Mesothelial cell of epicardium (in vitro differentiated cells): ENCODE data around the gene ZNF581. TPM values are rescaled to one million over a fixed set of nuclear protein-coding genes. Genes with fewer than 3 reads are reported as not detected.

ENCODE experiments used
- DNase-seq, 2 experiments: peaks; one replicate each; pipeline ENCODE4 v3.0.0; 2021; ENCODE audit warnings: low spot score in 2 of 2; ENCODE audit not compliant: unreplicated experiment in 2 of 2
- H3K27ac Mint-ChIP-seq: 2 replicates; pipeline ENCODE4 v1.8.0; 2021; ENCODE audit warnings: mixed read lengths
- H3K27me3 Mint-ChIP-seq: 2 replicates; pipeline ENCODE4 v1.8.0; 2021; ENCODE audit warnings: low read depth, mixed read lengths
- H3K36me3 Mint-ChIP-seq: 2 replicates; pipeline ENCODE4 v1.8.0; 2021; ENCODE audit warnings: mixed read lengths
- H3K4me1 Mint-ChIP-seq: 2 replicates; pipeline ENCODE4 v1.8.0; 2021; ENCODE audit warnings: mixed read lengths
- H3K4me3 Mint-ChIP-seq: 2 replicates; pipeline ENCODE4 v1.8.0; 2021; ENCODE audit warnings: mild to moderate bottlenecking, moderate library complexity, mixed read lengths
- H3K9me3 Mint-ChIP-seq: 2 replicates; pipeline ENCODE4 v1.8.0; 2021; ENCODE audit warnings: mixed read lengths
- CTCF ChIP-seq: fragments of 200-600 bp; sonication (generic); IDR thresholded peaks from one replicate; pipeline ENCODE4 v1.5.0; 2021; ENCODE audit warnings: antibody characterized with exemption; ENCODE audit not compliant: unreplicated experiment
- total RNA-seq: library from RNA; stranded (reverse); gene quantifications from 3 replicates; pipeline ENCODE4 v1.2.1, GENCODE V29; 2021

Gene ZNF581
- total RNA-seq, 1 donor from 2014 or later = 42.6 TPM

GRCh38 chr19:55680339-55681130, 37.1 kb downstream of the ZNF581 start:
- peaks cover 20% of the 10 kb centered on the region for H3K4me1 Mint-ChIP-seq
- H3K27me3 Mint-ChIP-seq = no peaks in the 10 kb centered on the region
- peaks cover 19% of the 10 kb centered on the region for H3K36me3 Mint-ChIP-seq
- DNase-seq = no peak
- no peak overlapping the region for H3K4me3 Mint-ChIP-seq
- no peaks in the 10 kb centered on the region for H3K9me3 Mint-ChIP-seq
- no peak overlapping the region for H3K27ac Mint-ChIP-seq
- no peak for TF ChIP-seq CTCF

DNA sequence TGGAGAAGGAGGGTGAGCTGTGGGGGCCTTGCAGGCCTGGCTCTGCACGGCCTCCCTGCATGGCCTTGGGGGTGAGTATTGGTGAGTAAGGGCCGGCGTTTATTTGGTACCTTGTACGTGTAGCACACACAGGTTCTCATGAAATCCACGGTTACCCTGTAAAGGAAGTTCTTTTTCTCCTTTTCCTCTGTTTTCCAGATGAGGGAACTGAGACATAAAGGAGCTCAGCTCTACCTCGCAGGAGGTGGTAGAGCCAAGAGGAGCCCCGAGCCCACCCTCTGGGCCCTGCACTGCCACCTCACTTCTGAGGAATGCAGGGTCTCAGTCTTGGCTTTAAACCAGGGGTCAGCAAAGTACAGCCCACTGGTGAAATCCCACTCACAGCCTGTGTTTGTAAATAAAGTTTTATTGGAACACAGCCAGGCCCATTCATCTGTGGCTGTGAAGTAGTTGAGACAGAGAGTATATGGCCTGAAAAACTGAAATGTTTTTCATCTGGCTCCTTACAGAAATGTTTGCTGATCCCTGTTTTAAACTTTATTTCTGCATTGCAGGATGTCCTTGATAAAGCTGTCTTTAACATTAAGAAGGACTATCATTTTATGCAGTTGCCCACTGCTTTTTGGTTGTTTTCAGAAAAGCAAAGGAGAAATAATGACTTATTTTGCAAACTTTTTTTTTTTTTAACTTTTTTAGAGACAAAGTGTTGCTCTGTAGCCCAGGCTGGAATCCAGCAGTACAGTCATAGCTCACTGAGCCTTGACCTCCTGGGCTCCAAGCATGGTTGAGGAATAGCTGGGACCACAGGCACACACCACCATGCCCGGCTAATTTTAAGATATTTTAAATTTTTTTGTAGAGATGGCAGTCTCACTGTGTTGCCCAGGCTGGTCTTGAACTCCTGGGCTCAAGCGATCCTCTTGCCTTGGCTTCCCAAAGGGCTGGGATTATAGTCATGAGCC, 38.0 kb downstream of the ZNF581 start:
- Mint-ChIP-seq H3K4me1 (peaks cover 13% of the 10 kb centered on the region), H3K36me3 (peaks cover 19% of the 10 kb centered on the region), H3K27me3 (no peaks in the 10 kb centered on the region), H3K4me3 (no peak overlapping the region), H3K27ac (no peak overlapping the region), H3K9me3 (no peaks in the 10 kb centered on the region)
- no peak for TF ChIP-seq CTCF
- DNase-seq = no peak

GRCh38 chr19:55683449-55684261, 40.2 kb downstream of the ZNF581 start:
- DNase-seq = no peak
- TF ChIP-seq CTCF = no peak
- Mint-ChIP-seq H3K4me3 (no peak overlapping the region), H3K27me3 (no peaks in the 10 kb centered on the region), H3K4me1 (no peaks in the 10 kb centered on the region), H3K9me3 (no peaks in the 10 kb centered on the region), H3K36me3 (peaks cover 19% of the 10 kb centered on the region), H3K27ac (no peak overlapping the region)

- Mint-ChIP-seq H3K36me3 (peaks cover 19% of the 10 kb centered on the region), H3K4me1 (no peaks in the 10 kb centered on the region), H3K4me3 (no peak overlapping the region), H3K27me3 (no peaks in the 10 kb centered on the region), H3K9me3 (no peaks in the 10 kb centered on the region), H3K27ac (no peak overlapping the region)
- no peak for DNase-seq
- TF ChIP-seq CTCF = no peak
Measured at GRCh38 chr19:55684946-55685681, 41.7 kb downstream of the ZNF581 start.

DNA sequence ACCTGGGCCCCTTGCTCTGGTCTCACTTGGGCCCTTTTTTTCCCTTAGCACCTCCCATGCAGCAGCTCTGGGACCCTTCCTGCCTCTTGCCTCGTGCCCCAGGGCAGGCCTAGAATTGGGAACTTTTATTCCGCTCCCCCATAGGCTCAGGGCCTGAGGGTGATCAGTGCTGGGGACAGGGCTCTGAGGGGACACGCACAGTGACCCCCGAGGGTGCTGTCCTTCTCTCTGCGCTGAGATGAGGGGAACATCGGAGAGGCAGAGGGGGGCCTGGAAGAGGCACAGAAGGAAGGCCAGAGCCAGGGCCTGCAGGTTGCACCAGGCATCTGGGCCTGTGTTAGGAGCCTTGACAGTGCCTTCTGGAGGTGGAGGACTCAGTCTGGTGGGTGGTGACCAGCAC, 42.3 kb downstream of the ZNF581 start:
- no peaks in the 10 kb centered on the region for H3K4me1 Mint-ChIP-seq
- DNase-seq = no peak
- H3K36me3 Mint-ChIP-seq = peaks cover 13% of the 10 kb centered on the region
- H3K4me3 Mint-ChIP-seq = no peak overlapping the region
- no peaks in the 10 kb centered on the region for H3K9me3 Mint-ChIP-seq
- no peaks in the 10 kb centered on the region for H3K27me3 Mint-ChIP-seq
- no peak overlapping the region for H3K27ac Mint-ChIP-seq
- TF ChIP-seq CTCF = no peak
